HL-60 (cell line): Measurements from ENCODE around the gene DCXR.

Experiments
- POLR2AphosphoS5 ChIP-seq: IDR thresholded peaks from 2 replicates; pipeline ENCODE4 v1.6.1; 2012; ENCODE audit warnings: low read depth
- REST ChIP-seq: IDR thresholded peaks from 2 replicates; pipeline ENCODE4 v1.6.1; 2012; ENCODE audit warnings: low read depth; ENCODE audit not compliant: insufficient replicate concordance
- TF ChIP-seq, protein P1 (sequence below): IDR thresholded peaks from one replicate; pipeline ENCODE4 v1.5.1; 2011; ENCODE audit warnings: low read length, control low read depth, inconsistent platforms; ENCODE audit not compliant: insufficient read depth

GRCh38 chr17:82028966-82029365 is 8.5 kb downstream of the DCXR start:
- TF ChIP-seq, protein P1, sequence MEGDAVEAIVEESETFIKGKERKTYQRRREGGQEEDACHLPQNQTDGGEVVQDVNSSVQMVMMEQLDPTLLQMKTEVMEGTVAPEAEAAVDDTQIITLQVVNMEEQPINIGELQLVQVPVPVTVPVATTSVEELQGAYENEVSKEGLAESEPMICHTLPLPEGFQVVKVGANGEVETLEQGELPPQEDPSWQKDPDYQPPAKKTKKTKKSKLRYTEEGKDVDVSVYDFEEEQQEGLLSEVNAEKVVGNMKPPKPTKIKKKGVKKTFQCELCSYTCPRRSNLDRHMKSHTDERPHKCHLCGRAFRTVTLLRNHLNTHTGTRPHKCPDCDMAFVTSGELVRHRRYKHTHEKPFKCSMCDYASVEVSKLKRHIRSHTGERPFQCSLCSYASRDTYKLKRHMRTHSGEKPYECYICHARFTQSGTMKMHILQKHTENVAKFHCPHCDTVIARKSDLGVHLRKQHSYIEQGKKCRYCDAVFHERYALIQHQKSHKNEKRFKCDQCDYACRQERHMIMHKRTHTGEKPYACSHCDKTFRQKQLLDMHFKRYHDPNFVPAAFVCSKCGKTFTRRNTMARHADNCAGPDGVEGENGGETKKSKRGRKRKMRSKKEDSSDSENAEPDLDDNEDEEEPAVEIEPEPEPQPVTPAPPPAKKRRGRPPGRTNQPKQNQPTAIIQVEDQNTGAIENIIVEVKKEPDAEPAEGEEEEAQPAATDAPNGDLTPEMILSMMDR = no peak
- TF ChIP-seq POLR2AphosphoS5 (no peak), REST (no peak)
